Left ventricle myocardium superior (tissue), 1 donor: Measurements from ENCODE around the gene RFX1. TPM values are rescaled to one million over a fixed set of nuclear protein-coding genes. Genes with fewer than 3 reads are reported as not detected.
"Not testable (repeated sequence)": the region's sequence is repeated elsewhere in the genome, so short reads cannot be mapped to it uniquely, and the experiment has no call there.

ENCODE experiments used
- ATAC-seq: fragments of 200-7000 bp; cut with Tn5 transposase; one replicate; pipeline ENCODE4 v1.9.1; 2020; ENCODE audit warnings: mild to moderate bottlenecking, moderate library complexity
- DNase-seq: peaks from one replicate; pipeline ENCODE4 v3.0.0-alpha.2; 2020
- intact Hi-C: fragments of 100-400 bp; cut with micrococcal nuclease; formaldehyde crosslinking; loops from one replicate; pipeline ENCODE4 v1.11.0; 2022
- total RNA-seq: library from RNA; stranded (reverse); fragmentation: NEBNext Ultra II Directional; extraction: Animal tissue kit (Norgen Biotek cat#: 25700); gene quantifications from one replicate; pipeline ENCODE4 v1.2.1, GENCODE V29; 2021
- donor health status: DM: no; HTN: yes; CAD: no; lungs with severe emphysema.

RFX1 gene
- total RNA-seq, 1 donor from 2014 or later = 15.7 TPM

DNA sequence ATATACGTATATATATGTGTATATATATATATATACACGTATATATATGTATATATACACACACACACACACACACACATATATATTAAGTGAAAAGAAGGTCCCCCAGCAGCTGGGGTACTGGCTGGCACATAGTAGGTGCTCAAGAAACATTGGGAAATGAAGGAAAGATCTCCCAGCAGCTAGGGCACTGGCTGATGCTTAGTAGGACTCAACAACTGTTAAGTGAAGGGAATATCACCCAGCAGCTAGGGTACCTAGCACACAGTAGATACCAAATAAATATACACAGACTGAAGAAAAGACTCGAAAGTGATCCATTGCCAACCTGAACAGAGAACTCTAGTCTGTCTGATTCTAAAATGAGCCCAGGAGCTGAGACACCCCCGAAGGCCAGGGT lies 80.1 kb downstream of the RFX1 start:
- intact Hi-C loops = no loop called here
- ATAC-seq = no peak
- no peak for DNase-seq

DNA sequence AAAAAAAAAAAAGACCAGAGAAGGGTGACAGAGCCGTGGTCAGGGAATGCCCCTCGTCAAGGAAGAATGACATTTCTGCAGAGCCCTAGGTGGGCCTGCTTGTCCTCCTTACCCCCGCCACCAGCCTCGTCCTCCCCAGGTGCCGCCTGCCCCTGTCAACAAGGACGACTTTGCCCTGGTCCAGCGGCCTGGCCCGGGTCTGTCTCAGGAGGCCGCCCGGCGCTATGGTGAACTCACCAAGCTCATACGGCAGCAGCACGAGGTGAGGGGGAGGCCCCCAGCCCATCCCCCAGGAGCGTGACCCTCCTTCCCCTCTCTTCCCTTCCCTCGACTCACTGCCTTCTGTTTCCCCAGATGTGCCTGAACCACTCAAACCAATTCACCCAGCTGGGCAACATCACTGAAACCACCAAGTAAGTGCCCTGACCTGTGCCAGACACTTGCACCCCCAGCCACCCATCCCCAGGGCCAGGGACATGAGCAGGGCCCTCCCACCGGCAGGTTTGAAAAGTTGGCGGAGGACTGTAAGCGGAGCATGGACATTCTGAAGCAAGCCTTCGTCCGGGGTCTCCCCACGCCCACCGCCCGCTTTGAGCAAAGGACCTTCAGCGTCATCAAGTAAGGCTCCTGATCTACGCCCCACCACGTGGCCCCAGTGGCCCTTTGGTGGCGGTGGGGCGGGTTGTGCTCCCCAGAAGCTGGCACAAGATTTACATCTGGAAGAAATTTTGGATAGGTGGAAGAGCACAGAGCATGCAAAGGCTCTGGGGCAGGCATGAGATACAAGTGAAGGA lies 82.7 kb downstream of the RFX1 start:
- intact Hi-C loops = no loop called here
- ATAC-seq (no peak), DNase-seq (no peak)

GRCh38 chr19:13922118-13922517 lies 84.0 kb downstream of the RFX1 start:
- ATAC-seq, DNase-seq, intact Hi-C loops: not testable (repeated sequence)

GRCh38 chr19:13920940-13921747 lies 85.0 kb downstream of the RFX1 start:
- ATAC-seq (peak; percentile 39), DNase-seq (no peak)
- intact Hi-C loops = no loop called here

GRCh38 chr19:13920524-13920923 lies 85.6 kb downstream of the RFX1 start:
- intact Hi-C loops = no loop called here
- ATAC-seq (no peak), DNase-seq (no peak)

DNA sequence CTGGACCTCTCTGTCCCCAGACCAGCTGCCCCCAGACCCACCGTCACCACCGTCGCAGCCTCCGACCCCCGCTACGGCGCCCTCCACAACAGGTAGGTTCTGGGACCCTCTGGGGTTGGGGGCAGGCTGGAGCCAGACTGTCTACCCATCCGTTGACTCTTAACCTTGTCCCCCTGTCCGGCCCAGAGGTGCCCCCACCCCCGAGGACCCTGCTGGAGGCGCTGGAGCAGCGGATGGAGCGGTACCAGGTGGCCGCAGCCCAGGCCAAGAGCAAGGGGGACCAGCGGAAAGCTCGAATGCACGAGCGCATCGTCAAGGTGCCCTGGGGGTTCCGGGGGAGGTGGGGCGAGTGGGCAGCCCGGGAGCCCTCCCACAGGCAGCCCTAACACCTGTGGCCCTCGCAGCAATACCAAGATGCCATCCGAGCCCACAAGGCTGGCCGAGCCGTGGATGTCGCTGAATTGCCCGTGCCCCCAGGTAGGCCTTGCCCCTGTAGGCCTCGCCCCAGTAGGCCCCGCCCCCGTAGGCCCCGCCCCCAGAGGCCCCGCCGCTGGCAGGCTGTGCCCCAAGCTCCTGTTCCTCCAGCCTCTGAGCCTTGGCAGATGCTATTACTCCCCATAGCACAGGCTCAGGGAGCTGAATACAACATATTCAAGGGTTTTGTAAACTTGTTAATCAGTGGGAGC lies 87.3 kb downstream of the RFX1 start:
- ATAC-seq = no peak
- DNase-seq = no peak
- intact Hi-C loops = no loop called here

GRCh38 chr19:13917888-13918406 lies 88.2 kb downstream of the RFX1 start:
- DNase-seq (peak; percentile 53), ATAC-seq (peak; percentile 63)
- intact Hi-C loops = no loop called here

DNA sequence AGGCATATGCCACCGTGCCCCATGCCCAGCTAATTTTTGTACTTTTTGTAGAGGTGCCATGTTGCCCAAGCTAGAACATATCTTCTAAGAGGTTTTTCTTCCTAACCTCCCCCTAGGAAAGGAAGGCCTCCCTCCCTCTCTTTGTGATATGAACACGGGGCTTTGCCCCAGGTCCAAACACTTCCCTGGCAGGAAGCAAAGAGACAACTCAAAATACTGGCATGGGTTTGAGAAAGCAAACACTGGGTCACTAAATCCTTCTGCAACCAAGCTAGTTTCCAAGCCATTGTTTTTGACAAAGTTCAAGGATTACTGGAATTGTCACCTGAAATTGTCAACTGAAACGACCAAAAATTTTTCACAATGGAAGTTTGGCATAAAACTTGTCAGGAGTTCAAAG lies 91.3 kb downstream of the RFX1 start:
- DNase-seq = no peak
- no peak for ATAC-seq
- intact Hi-C loops = no loop called here

DNA sequence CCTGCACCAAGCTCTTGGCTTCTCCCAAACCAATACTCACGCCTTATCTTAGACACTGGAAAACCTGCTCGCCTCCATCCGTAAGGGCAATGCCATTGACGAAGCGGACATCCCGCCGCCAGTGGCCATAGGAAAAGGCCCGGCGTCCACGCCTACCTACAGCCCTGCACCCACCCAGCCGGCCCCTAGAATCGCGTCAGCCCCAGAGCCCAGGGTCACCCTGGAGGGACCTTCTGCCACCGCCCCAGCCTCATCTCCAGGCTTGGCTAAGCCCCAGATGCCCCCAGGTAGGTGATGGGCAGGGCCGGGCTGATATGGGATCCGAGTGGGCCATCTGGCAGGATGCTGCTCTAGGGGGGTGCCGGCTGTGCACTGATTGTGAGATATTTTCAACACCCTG lies 92.8 kb downstream of the RFX1 start:
- intact Hi-C loops = no loop called here
- DNase-seq = no peak

More for the DNA sequence above, 92.8 kb downstream of the RFX1 start:
- no peak for ATAC-seq

Other genes with a start within 250 kb of the RFX1 start
- gene MRI1, start 241.8 kb downstream of the RFX1 start, total RNA-seq = 13.7 TPM
- 91.1 TPM for gene C19orf53, start 231.9 kb downstream of the RFX1 start, total RNA-seq
- gene ZSWIM4, start 210.9 kb downstream of the RFX1 start, total RNA-seq = 2.3 TPM
- gene NANOS3, start 129.2 kb downstream of the RFX1 start, total RNA-seq = 0.69 TPM
- 0.72 TPM for gene BRME1, start 100.2 kb downstream of the RFX1 start, total RNA-seq
- 19.6 TPM for gene CC2D1A, start 100.1 kb downstream of the RFX1 start, total RNA-seq
- gene PODNL1, start 67.9 kb downstream of the RFX1 start, total RNA-seq = 2.0 TPM
- gene DCAF15, start 53.8 kb downstream of the RFX1 start, total RNA-seq = 18.2 TPM
- gene RLN3, start 21.8 kb upstream of the RFX1 start, total RNA-seq = not detected
- gene IL27RA, start 25.4 kb upstream of the RFX1 start, total RNA-seq = 5.4 TPM
- gene PALM3, start 55.8 kb upstream of the RFX1 start, total RNA-seq = not detected
- 6.8 TPM for gene MISP3, start 66.5 kb upstream of the RFX1 start, total RNA-seq
- not detected for gene C19orf67, start 79.5 kb upstream of the RFX1 start, total RNA-seq
- 58.0 TPM for gene SAMD1, start 84.4 kb upstream of the RFX1 start, total RNA-seq
- gene PRKACA, start 111.4 kb upstream of the RFX1 start, total RNA-seq = 514 TPM
- gene ASF1B, start 130.3 kb upstream of the RFX1 start, total RNA-seq = 1.6 TPM
- 24.0 TPM for gene ADGRL1, start 199.8 kb upstream of the RFX1 start, total RNA-seq